ENCODE data around the gene COQ10A.
A peak's percentile ranks its signal among the peaks of the same experiment; 100 is the strongest.
"Not testable (repeated sequence)": the region's sequence is repeated elsewhere in the genome, so short reads cannot be mapped to it uniquely, and the experiment has no call there.

COQ10A gene

GRCh38 chr12:56243731-56244181 is 23.0 kb upstream of the COQ10A start:
- DNase-seq (ENCODE audit: low spot score), result no peak

- DNase-seq (ENCODE audit: low spot score), result no peak
These were observed 22.2 kb upstream of the COQ10A start for GRCh38 chr12:56244494-56244893.

GRCh38 chr12:56247923-56248322 is 18.8 kb upstream of the COQ10A start:
- no peak for DNase-seq (ENCODE audit: low spot score)

GRCh38 chr12:56248711-56249110 is 18.0 kb upstream of the COQ10A start:
- no peak for DNase-seq (ENCODE audit: low spot score)

GRCh38 chr12:56252649-56253048 is 14.1 kb upstream of the COQ10A start:
- no peak for DNase-seq (ENCODE audit: low spot score)

- DNase-seq (ENCODE audit: low spot score), result no peak
These were observed 13.7 kb upstream of the COQ10A start for GRCh38 chr12:56253091-56253490.

- DNase-seq (ENCODE audit: low spot score), result no peak
These were observed 11.1 kb upstream of the COQ10A start for GRCh38 chr12:56255671-56256070.

- DNase-seq (ENCODE audit: low spot score), result peak; percentile 59
These were observed 10.3 kb upstream of the COQ10A start for GRCh38 chr12:56256326-56256960.

GRCh38 chr12:56257071-56257470 is 9.7 kb upstream of the COQ10A start:
- no peak for DNase-seq (ENCODE audit: low spot score)

- DNase-seq (ENCODE audit: low spot score), result peak; percentile 89
These were observed 9.2 kb upstream of the COQ10A start for GRCh38 chr12:56257491-56258067.

- peak; percentile 98 for DNase-seq (ENCODE audit: low spot score)
These were observed 8.5 kb upstream of the COQ10A start, which contains the start of gene ANKRD52 for GRCh38 chr12:56258068-56258819. TSS of gene ANKRD52 (minus strand) at chr12:56258384. CDS start at chr12:56258269, 115 bp downstream.

- DNase-seq (ENCODE audit: low spot score), result no peak
These were observed 7.9 kb upstream of the COQ10A start for GRCh38 chr12:56258820-56259183.

- no peak for DNase-seq (ENCODE audit: low spot score)
These were observed 6.4 kb upstream of the COQ10A start for GRCh38 chr12:56260380-56260779.

GRCh38 chr12:56260921-56261320 is 5.8 kb upstream of the COQ10A start:
- no peak for DNase-seq (ENCODE audit: low spot score)

GRCh38 chr12:56261503-56262232 is 5.1 kb upstream of the COQ10A start:
- no peak for DNase-seq (ENCODE audit: low spot score)

- not testable (repeated sequence) for DNase-seq (ENCODE audit: low spot score)
These were observed 3.8 kb upstream of the COQ10A start for GRCh38 chr12:56262955-56263354.

- DNase-seq (ENCODE audit: low spot score), result not testable (repeated sequence)
These were observed 562 bp upstream of the COQ10A start for GRCh38 chr12:56266068-56266692.

GRCh38 chr12:56267443-56268071 is 815 bp downstream of the COQ10A start:
- DNase-seq (ENCODE audit: low spot score), result peak; percentile 59

- peak; percentile 65 for DNase-seq (ENCODE audit: low spot score)
These were observed 4.3 kb downstream of the COQ10A start for GRCh38 chr12:56271031-56271430.

- not testable (repeated sequence) for DNase-seq (ENCODE audit: low spot score)
These were observed 5.7 kb downstream of the COQ10A start for GRCh38 chr12:56272468-56272867.

- no peak for DNase-seq (ENCODE audit: low spot score)
These were observed 7.6 kb downstream of the COQ10A start for GRCh38 chr12:56274299-56274698.

Measured in iPS-NIHi11 (cell line).